HFF-Myc (cell line): ENCODE data around the gene STEAP3.

ENCODE experiments used
- DNase-seq: peaks from one replicate; pipeline ENCODE4 v3.0.0-alpha.2; 2011; ENCODE audit warnings: low read depth; ENCODE audit errors: extremely low read depth
- H3K4me3 ChIP-seq: replicated peaks from 2 replicates; pipeline ENCODE4 v1.5.1; 2011; ENCODE audit warnings: low read depth, mild to moderate bottlenecking, control low read depth, low read length
- TF ChIP-seq, protein P1 (sequence below): IDR thresholded peaks from 2 replicates; pipeline ENCODE4 v1.5.1; 2012; ENCODE audit warnings: mild to moderate bottlenecking, low read depth, low read length, control low read depth; ENCODE audit errors: missing control alignments

STEAP3 gene

DNA sequence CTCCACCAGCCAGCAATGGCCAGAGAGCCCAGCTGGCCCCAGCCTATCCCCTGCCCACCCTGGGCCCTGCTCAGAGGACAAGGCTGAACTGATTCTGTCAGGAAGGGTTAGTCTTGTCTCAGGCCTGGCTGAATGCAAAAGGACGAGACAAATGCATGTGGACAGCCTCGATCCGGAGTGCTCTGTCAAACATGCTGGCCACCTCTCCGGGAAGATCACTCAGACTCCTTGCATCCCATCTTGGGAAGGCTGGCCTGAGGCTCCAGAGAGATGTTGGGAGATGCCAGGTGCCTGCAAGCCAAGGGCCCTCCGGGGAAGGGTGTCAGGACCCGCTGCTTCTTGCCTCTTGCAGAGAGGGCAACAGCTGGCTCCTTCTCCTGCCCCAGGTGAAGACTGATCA, 44.9 kb upstream of the STEAP3 start:
- TF ChIP-seq, protein P1, sequence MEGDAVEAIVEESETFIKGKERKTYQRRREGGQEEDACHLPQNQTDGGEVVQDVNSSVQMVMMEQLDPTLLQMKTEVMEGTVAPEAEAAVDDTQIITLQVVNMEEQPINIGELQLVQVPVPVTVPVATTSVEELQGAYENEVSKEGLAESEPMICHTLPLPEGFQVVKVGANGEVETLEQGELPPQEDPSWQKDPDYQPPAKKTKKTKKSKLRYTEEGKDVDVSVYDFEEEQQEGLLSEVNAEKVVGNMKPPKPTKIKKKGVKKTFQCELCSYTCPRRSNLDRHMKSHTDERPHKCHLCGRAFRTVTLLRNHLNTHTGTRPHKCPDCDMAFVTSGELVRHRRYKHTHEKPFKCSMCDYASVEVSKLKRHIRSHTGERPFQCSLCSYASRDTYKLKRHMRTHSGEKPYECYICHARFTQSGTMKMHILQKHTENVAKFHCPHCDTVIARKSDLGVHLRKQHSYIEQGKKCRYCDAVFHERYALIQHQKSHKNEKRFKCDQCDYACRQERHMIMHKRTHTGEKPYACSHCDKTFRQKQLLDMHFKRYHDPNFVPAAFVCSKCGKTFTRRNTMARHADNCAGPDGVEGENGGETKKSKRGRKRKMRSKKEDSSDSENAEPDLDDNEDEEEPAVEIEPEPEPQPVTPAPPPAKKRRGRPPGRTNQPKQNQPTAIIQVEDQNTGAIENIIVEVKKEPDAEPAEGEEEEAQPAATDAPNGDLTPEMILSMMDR, result no peak
- DNase-seq, result no peak
- H3K4me3 ChIP-seq, result no peak overlapping the region

DNA sequence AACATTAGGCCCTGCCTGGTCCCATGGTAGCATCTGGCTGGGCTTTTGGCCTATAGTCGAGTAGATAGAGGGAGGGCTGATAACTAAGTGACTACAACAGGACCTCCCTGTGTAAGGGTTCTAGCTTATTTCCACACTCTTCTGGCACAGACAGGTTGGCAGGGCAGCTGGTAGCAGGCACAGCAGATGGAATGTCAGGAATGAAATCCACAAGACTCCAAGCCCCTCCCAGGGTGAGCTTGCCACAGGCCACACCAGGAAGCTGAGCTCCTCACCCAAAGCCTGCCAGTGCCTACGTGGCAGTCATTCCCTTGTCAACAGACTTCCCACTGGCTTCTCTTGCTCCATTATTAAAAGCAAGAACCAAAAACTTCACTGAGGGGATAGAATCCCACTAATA, 44.4 kb upstream of the STEAP3 start:
- TF ChIP-seq, protein P1, result no peak
- H3K4me3 ChIP-seq, result no peak overlapping the region
- DNase-seq, result no peak

DNA sequence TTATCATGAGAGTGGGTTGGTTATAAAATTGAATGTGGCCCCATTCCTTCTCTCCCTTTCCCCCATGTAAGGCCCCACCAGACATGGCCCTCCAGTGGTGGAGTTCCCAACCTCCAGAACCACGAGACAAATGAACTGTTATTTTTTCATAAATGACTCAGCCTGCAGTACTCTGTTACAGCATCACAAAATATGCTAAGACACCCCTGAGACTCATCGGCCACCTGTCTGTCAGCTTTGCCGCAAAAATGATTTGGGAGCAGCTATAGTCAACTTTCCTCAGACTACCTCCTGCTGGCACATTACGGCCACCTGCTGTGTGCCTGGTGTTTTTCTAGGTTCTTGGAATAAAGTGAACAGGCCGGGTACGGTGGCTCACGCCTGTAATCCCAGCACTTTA, 43.6 kb upstream of the STEAP3 start:
- DNase-seq, result no peak
- TF ChIP-seq, protein P1, result no peak
- no peak overlapping the region for H3K4me3 ChIP-seq

DNA sequence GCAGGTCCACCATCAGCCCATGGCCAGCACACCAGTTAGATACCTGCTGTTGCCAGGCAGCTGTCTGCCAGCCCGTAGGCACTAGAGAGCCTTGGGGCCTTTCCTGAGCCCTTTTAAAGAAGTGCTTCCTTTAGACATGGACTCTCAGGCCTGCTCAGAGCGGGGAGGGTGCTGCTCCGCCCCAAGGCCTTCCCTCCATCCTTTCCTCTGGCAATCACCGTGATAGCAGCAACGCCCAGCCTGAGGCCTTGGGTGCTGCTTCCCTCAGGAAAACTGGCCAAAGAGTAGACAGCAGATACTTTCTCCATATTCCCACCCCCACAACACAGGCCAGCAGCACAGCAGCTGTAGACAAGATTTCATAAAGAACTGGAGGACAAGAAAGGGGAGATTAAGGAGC, 42.7 kb upstream of the STEAP3 start:
- TF ChIP-seq, protein P1, result no peak
- no peak overlapping the region for H3K4me3 ChIP-seq
- no peak for DNase-seq

DNA sequence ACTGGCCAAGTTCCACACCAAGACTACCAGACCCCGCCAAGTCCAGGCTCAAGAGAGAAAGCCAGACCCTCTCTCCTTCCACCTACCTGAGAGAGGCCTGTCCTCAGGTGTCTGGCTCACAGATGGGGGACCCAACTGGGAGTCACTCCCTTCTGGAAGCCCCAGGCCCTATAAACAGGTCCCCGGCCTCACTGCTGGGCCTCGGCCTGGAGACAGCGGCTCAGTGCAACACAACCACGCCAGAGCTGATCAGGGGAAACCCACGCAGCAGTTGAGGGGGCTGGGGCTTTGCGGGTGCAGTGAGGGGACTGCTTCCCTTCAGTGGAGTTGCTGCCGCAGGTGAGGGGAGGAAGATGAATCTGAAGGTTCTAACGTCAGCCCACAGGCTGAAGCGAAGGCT, 42.2 kb upstream of the STEAP3 start:
- H3K4me3 ChIP-seq, result no peak overlapping the region
- no peak for DNase-seq
- TF ChIP-seq, protein P1, result no peak

DNA sequence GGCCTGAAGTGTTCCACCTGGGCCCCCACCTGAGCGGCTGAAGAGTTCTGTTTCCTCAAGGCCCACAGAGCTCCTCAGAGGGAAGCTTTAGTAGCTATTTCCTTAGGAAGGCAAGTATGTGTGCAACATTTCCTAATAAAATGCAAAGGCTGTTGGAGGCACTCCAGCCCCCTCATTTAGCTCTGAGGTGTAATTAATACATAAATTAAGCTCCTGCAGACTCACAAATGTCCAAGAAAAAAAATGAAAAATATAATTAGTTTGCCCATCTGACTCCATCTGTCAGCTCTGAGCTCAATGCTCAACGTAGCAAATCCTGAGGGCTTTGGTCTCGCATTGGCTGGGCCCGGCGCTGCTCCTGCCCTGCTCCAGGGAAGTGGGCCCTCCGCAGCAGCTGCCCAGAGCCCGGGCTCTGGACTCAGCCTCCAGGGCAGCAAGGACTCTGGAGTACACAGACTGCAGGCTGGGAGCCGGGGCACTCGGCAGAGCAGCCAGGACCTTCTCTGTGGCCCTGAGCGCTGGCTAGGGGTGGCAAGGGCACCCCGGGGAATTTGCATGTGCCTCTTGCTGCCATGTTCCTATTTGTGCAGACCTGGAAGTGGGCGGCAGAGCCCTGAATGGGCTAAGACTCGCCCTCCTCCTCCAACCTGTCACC, 41.7 kb upstream of the STEAP3 start:
- no peak for DNase-seq
- TF ChIP-seq, protein P1, result no peak
- H3K4me3 ChIP-seq, result no peak overlapping the region

DNA sequence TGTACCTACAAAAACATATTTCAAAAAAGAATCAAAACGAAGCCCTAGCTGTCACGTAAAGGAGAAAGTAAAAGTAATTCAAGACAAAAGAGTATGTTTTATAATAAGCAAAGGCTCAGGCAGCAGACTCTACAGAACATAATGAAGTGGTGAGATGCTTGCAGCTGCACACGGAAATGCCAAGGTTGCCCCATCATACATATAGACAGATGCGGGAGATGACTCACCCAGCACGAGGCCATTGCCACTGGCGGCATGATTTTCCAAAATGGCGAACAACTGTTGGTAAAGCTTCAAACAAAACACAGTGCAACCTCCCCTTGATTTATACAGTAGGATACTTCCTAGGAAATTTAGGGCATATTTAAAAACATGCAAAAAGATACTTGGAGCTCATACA, 39.1 kb upstream of the STEAP3 start:
- H3K4me3 ChIP-seq, result no peak overlapping the region
- TF ChIP-seq, protein P1, result no peak
- no peak for DNase-seq
